OCI-LY1 (cell line): ENCODE data around the gene TLK2.

Experiments used
- H2AFZ ChIP-seq: fragments of 200-600 bp; sonication (generic), shearing (Covaris generic); 2 replicates; pipeline ENCODE4 v1.6.0; 2014; ENCODE audit warnings: antibody characterized with exemption, mild to moderate bottlenecking, low read length
- H3F3A ChIP-seq: fragments of 200-600 bp; sonication (generic), shearing (Covaris generic); 2 replicates; pipeline ENCODE4 v1.6.0; 2014; ENCODE audit warnings: mild to moderate bottlenecking, antibody characterized with exemption, low read length, moderate library complexity; ENCODE audit not compliant: insufficient read depth
- H3K27ac ChIP-seq: fragments of 200-600 bp; sonication (generic); 2 replicates; pipeline ENCODE4 v1.5.1; 2014; ENCODE audit warnings: low read length, mixed run types, mild to moderate bottlenecking, low read depth; ENCODE audit not compliant: poor library complexity, severe bottlenecking
- H3K27me3 ChIP-seq: fragments of 200-600 bp; sonication (generic); 2 replicates; pipeline ENCODE4 v1.6.0; 2014; ENCODE audit warnings: antibody characterized with exemption, mild to moderate bottlenecking, low read length, moderate library complexity; ENCODE audit not compliant: insufficient read depth
- H3K36me3 ChIP-seq: fragments of 200-600 bp; sonication (generic); 2 replicates; pipeline ENCODE4 v1.6.1; 2014; ENCODE audit warnings: mild to moderate bottlenecking, antibody characterized with exemption, low read length, moderate library complexity, mixed read lengths; ENCODE audit not compliant: insufficient read depth
- H3K4me1 ChIP-seq: fragments of 200-600 bp; sonication (generic); 2 replicates; pipeline ENCODE4 v1.5.1; 2014; ENCODE audit warnings: mild to moderate bottlenecking, low read length, moderate library complexity; ENCODE audit not compliant: insufficient read depth, severe bottlenecking
- H3K4me2 ChIP-seq: fragments of 200-600 bp; sonication (generic), shearing (Covaris generic); 2 replicates; pipeline ENCODE4 v1.6.1; 2014; ENCODE audit warnings: low read length
- H3K4me3 ChIP-seq: fragments of 200-600 bp; sonication (generic); 2 replicates; pipeline ENCODE4 v1.5.1; 2014; ENCODE audit warnings: low read length, low read depth, mild to moderate bottlenecking, mixed read lengths; ENCODE audit not compliant: poor library complexity, severe bottlenecking
- H3K79me2 ChIP-seq: fragments of 200-600 bp; shearing (Covaris generic); 2 replicates; pipeline ENCODE4 v1.6.1; 2016; ENCODE audit warnings: mixed run types, low read length, mixed read lengths; ENCODE audit not compliant: insufficient read depth
- H3K9ac ChIP-seq: fragments of 200-600 bp; sonication (generic), shearing (Covaris generic); 2 replicates; pipeline ENCODE4 v1.6.1; 2014; ENCODE audit warnings: mild to moderate bottlenecking, low read length, mixed read lengths
- H3K9me2 ChIP-seq: fragments of 200-600 bp; sonication (generic), shearing (Covaris generic); 2 replicates; pipeline ENCODE4 v1.6.1; 2014; ENCODE audit warnings: low read depth, mild to moderate bottlenecking, low read length, mixed read lengths
- H3K9me3 ChIP-seq: fragments of 200-600 bp; shearing (Covaris generic); 2 replicates; pipeline ENCODE4 v1.6.1; 2014; ENCODE audit warnings: low read length, mixed read lengths
- H4K20me1 ChIP-seq: fragments of 200-600 bp; sonication (generic), shearing (Covaris generic); 2 replicates; pipeline ENCODE4 v1.6.0; 2016; ENCODE audit warnings: mild to moderate bottlenecking, low read length; ENCODE audit not compliant: insufficient read depth
- EZH2 ChIP-seq: fragments of 200-600 bp; sonication (generic), shearing (Covaris generic); IDR thresholded peaks from 2 replicates; pipeline ENCODE4 v1.8.0; 2017; ENCODE audit warnings: borderline replicate concordance, mixed run types, mild to moderate bottlenecking, antibody characterized with exemption, low read length, moderate library complexity, mixed read lengths
- TF ChIP-seq, protein P1 (sequence below): fragments of 200-600 bp; sonication (generic), shearing (Covaris generic); IDR thresholded peaks from 2 replicates; pipeline ENCODE4 v1.5.1; 2017; ENCODE audit warnings: mild to moderate bottlenecking, antibody characterized with exemption, low read length, moderate library complexity, mixed read lengths

The TLK2 gene

DNA sequence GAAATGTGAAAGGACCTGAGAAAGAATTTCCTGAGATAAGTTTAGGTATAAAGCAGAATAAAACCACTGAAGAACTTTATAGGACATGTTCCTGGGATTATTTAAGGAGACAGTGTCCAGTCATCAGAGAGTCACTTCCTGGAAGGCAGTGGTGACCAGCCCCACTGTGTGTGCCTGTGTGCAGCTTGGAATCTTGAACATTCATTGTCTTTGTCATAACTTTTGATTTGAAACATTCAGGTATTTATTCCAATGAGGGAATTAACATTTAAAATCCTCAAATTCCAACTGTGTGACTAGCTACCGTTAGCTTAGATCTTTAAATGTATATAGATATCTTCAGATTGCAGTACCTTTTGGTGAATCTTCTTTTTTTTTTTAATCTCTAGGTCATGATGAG is 87.2 kb downstream of the TLK2 start:
- H3K36me3 ChIP-seq: peaks cover 85% of the 10 kb centered on the region
- no peaks in the 10 kb centered on the region for H3K4me1 ChIP-seq
- no peaks in the 10 kb centered on the region for H3K27me3 ChIP-seq
- TF ChIP-seq, protein P1, sequence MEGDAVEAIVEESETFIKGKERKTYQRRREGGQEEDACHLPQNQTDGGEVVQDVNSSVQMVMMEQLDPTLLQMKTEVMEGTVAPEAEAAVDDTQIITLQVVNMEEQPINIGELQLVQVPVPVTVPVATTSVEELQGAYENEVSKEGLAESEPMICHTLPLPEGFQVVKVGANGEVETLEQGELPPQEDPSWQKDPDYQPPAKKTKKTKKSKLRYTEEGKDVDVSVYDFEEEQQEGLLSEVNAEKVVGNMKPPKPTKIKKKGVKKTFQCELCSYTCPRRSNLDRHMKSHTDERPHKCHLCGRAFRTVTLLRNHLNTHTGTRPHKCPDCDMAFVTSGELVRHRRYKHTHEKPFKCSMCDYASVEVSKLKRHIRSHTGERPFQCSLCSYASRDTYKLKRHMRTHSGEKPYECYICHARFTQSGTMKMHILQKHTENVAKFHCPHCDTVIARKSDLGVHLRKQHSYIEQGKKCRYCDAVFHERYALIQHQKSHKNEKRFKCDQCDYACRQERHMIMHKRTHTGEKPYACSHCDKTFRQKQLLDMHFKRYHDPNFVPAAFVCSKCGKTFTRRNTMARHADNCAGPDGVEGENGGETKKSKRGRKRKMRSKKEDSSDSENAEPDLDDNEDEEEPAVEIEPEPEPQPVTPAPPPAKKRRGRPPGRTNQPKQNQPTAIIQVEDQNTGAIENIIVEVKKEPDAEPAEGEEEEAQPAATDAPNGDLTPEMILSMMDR: no peak
- TF ChIP-seq EZH2: no peak
- no peak overlapping the region for H3K27ac ChIP-seq
- H3K9me2 ChIP-seq: no peaks in the 10 kb centered on the region
- no peaks in the 10 kb centered on the region for H3K9me3 ChIP-seq
- no peaks in the 10 kb centered on the region for H3F3A ChIP-seq
- no peak overlapping the region for H3K4me2 ChIP-seq
- H4K20me1 ChIP-seq: no peaks in the 10 kb centered on the region
- H2AFZ ChIP-seq: no peak overlapping the region
- no peaks in the 10 kb centered on the region for H3K79me2 ChIP-seq
- no peak overlapping the region for H3K4me3 ChIP-seq
- H3K9ac ChIP-seq: no peak overlapping the region

DNA sequence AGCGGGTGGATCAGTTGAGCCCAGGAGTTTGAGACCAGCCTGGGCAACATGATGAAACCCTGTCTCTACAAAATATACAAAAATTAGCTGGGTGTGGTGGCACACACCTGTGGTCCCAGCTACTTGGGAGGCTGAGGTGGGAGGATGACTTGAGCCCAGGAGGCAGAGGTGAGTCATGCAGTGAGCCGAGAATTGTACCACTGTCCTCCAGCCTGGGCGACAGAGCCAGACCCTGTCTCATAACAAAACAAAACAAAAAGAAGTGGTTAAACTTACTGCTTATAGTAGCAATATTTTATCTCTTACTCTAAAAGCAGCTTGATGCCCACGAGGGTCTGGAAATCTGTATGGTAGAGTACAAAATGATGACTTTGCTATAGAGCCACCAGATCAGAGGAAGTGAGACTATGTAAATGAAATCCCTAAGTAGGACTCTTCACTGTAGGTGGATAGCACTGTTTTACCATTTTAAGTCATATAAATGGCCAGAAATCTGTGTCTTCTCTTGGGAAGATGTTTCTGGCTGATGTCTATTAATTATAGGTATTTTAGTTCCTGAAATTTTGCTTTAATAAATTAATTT is 88.5 kb downstream of the TLK2 start:
- H3K9me3 ChIP-seq: no peaks in the 10 kb centered on the region
- H3K27ac ChIP-seq: no peak overlapping the region
- H3K4me3 ChIP-seq: no peak overlapping the region
- H3K27me3 ChIP-seq: no peaks in the 10 kb centered on the region
- H3K36me3 ChIP-seq: peaks cover 86% of the 10 kb centered on the region
- H4K20me1 ChIP-seq: no peaks in the 10 kb centered on the region
- H3F3A ChIP-seq: no peaks in the 10 kb centered on the region
- H2AFZ ChIP-seq: no peak overlapping the region
- H3K4me2 ChIP-seq: no peak overlapping the region
- no peaks in the 10 kb centered on the region for H3K9me2 ChIP-seq
- no peaks in the 10 kb centered on the region for H3K4me1 ChIP-seq
- TF ChIP-seq EZH2: no peak
- TF ChIP-seq, protein P1: no peak
- H3K9ac ChIP-seq: no peak overlapping the region
- H3K79me2 ChIP-seq: no peaks in the 10 kb centered on the region

DNA sequence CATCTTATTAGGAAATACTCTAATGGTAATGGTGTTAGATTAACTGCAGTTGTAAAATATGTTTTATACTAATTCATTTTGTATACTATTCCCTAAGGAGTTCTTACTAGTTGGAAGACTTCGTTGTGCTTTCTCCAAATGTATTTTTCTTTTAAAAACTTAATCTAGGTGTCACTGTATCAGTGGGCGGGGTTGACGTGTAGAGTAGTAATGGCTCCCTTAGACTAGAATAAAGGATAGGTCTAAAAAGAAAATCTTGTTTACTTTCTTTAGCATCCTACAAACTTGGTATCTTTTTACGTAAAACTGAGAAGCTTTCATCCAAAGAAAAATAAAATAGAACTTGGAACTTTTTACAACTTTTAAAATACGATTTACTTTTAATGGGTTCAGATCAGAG is 93.9 kb downstream of the TLK2 start:
- Histone ChIP-seq H3K27ac (no peak overlapping the region), H2AFZ (no peak overlapping the region), H3F3A (no peaks in the 10 kb centered on the region), H3K4me3 (no peak overlapping the region), H3K9me3 (no peaks in the 10 kb centered on the region), H3K79me2 (no peaks in the 10 kb centered on the region), H3K9ac (no peak overlapping the region), H3K27me3 (no peaks in the 10 kb centered on the region), H3K9me2 (no peaks in the 10 kb centered on the region), H3K4me2 (no peak overlapping the region), H3K4me1 (no peaks in the 10 kb centered on the region), H4K20me1 (no peaks in the 10 kb centered on the region), H3K36me3 (peaks cover 78% of the 10 kb centered on the region)
- TF ChIP-seq EZH2: no peak
- TF ChIP-seq, protein P1: no peak
